ENCODE measurements around the gene FKBP7. TPM values are rescaled to one million over a fixed set of nuclear protein-coding genes. Genes with fewer than 3 reads are reported as not detected.

Gene FKBP7
- total and polyA plus RNA-seq, 4 donors, result 2.8 to 10.4 (median 4.9) TPM

DNA sequence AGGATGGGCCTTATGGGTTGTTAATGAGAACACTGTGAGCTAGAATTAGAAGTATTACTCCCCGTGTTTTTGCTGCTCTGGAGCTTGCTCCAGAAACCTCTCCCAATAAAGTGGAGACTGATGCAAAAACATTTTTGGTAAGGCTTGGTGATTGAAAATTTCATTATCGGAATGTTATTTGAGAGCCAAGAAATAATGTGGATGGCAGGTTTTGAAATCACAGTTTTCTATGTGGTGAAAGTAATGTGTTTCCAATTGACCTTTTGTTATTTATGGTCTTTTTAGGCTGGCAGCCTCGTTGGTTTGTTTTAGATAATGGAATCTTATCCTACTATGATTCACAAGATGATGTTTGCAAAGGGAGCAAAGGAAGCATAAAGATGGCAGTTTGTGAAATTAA lies 7.0 kb upstream of the FKBP7 start:
- TF ChIP-seq, protein P1, sequence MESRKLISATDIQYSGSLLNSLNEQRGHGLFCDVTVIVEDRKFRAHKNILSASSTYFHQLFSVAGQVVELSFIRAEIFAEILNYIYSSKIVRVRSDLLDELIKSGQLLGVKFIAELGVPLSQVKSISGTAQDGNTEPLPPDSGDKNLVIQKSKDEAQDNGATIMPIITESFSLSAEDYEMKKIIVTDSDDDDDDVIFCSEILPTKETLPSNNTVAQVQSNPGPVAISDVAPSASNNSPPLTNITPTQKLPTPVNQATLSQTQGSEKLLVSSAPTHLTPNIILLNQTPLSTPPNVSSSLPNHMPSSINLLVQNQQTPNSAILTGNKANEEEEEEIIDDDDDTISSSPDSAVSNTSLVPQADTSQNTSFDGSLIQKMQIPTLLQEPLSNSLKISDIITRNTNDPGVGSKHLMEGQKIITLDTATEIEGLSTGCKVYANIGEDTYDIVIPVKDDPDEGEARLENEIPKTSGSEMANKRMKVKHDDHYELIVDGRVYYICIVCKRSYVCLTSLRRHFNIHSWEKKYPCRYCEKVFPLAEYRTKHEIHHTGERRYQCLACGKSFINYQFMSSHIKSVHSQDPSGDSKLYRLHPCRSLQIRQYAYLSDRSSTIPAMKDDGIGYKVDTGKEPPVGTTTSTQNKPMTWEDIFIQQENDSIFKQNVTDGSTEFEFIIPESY (IDR thresholded peaks at IDR 0.05), result no peak
- TF ChIP-seq, protein P2, sequence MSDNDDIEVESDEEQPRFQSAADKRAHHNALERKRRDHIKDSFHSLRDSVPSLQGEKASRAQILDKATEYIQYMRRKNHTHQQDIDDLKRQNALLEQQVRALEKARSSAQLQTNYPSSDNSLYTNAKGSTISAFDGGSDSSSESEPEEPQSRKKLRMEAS (IDR thresholded peaks at IDR 0.05), result no peak
- TF ChIP-seq RAD21 (IDR thresholded peaks at IDR 0.05) (no peak), JUND (IDR thresholded peaks at IDR 0.05) (no peak), GABPA (IDR thresholded peaks at IDR 0.05 in 1 of 2, conservative IDR thresholded peaks at IDR 0.05 in 1 of 2) (no peak), YY1 (IDR thresholded peaks at IDR 0.05) (no peak), TAF1 (conservative IDR thresholded peaks at IDR 0.05) (no peak), RXRA (IDR thresholded peaks at IDR 0.05) (no peak)
- WGBS, result 71% methylated on average over 3 of the region's 3 CpGs
- H3K4me1 ChIP-seq (ENCODE audit: control insufficient read depth in 4 of 4, insufficient read depth in 4 of 4, low read length in 3 of 4), result peaks cover 9 to 34% (median 20%) of the 10 kb centered on the region in 4 donors
- no peaks in the 10 kb centered on the region for H3K27me3 ChIP-seq (ENCODE audit: control insufficient read depth in 4 of 4, insufficient read depth in 4 of 4, low read length in 3 of 4)
- H3K27ac ChIP-seq (ENCODE audit: low read depth in 1 of 2, low read length in 2 of 2), result no peak overlapping the region
- no peak overlapping the region for H3K4me3 ChIP-seq (ENCODE audit: low read depth in 1 of 3, low read length in 3 of 3)
- no peaks in the 10 kb centered on the region for H3K9me3 ChIP-seq (ENCODE audit: control insufficient read depth in 4 of 4, low read length in 3 of 4)
- no peak for DNase-seq (ENCODE audit: low spot score)
- H3K9ac ChIP-seq (ENCODE audit: low read depth in 1 of 2, low read length in 2 of 2), result no peak overlapping the region
- H3K36me3 ChIP-seq (ENCODE audit: control insufficient read depth in 4 of 4, insufficient read depth in 3 of 4, low read depth in 1 of 4, low read length in 3 of 4), result peaks cover 0 to 8% (median under 1%) of the 10 kb centered on the region in 4 donors

DNA sequence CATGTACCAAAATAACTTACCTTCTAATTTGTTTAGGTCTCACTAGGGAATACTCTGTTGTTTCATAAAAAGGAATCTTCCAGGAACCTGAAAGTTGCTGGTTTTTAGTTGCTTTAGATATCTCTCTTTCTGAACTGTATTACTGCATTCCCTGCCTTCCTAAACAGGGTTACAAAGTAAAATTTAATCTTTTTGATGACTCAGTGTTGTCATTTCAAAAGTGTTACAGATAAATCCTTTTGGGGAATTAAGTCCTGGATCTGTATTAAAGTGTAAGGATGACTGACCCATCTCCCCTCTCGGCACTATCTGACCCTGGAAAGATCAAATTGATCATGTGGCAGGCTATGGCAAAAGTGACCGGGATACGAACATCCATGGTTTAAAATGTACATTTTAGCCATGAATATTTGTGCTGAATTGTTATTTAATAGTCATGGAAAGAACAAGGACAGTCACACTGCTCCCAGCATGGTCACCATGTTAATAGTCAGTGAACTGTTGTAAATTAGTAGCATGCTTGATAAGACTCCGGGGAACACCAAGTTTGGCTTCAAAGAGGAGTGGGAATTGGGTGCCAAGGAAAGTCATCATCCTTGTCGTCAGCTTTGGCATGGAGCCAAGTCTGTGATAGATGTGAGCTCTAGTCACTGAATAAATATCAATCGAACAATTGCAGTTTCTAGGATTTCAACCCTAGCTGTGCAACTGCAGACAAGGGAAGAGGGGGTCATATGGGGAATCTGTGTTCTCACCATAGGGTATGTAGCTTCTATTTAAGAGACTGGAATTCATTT lies 6.0 kb upstream of the FKBP7 start:
- TF ChIP-seq, protein P3, sequence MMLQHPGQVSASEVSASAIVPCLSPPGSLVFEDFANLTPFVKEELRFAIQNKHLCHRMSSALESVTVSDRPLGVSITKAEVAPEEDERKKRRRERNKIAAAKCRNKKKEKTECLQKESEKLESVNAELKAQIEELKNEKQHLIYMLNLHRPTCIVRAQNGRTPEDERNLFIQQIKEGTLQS (IDR thresholded peaks at IDR 0.05), result no peak
- TF ChIP-seq HNF4G (IDR thresholded peaks at IDR 0.05) (no peak), YY1 (IDR thresholded peaks at IDR 0.05) (no peak), TAF1 (conservative IDR thresholded peaks at IDR 0.05) (no peak), HNF4A (conservative IDR thresholded peaks at IDR 0.05) (no peak), RAD21 (IDR thresholded peaks at IDR 0.05) (no peak), FOXA2 (IDR thresholded peaks at IDR 0.05) (no peak)
- TF ChIP-seq, protein P1 (IDR thresholded peaks at IDR 0.05), result no peak
- TF ChIP-seq, protein P4, sequence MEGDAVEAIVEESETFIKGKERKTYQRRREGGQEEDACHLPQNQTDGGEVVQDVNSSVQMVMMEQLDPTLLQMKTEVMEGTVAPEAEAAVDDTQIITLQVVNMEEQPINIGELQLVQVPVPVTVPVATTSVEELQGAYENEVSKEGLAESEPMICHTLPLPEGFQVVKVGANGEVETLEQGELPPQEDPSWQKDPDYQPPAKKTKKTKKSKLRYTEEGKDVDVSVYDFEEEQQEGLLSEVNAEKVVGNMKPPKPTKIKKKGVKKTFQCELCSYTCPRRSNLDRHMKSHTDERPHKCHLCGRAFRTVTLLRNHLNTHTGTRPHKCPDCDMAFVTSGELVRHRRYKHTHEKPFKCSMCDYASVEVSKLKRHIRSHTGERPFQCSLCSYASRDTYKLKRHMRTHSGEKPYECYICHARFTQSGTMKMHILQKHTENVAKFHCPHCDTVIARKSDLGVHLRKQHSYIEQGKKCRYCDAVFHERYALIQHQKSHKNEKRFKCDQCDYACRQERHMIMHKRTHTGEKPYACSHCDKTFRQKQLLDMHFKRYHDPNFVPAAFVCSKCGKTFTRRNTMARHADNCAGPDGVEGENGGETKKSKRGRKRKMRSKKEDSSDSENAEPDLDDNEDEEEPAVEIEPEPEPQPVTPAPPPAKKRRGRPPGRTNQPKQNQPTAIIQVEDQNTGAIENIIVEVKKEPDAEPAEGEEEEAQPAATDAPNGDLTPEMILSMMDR (IDR thresholded peaks at IDR 0.05; ENCODE audit: low read depth, low read length, missing input control), result no peak
- TF ChIP-seq, protein P5, sequence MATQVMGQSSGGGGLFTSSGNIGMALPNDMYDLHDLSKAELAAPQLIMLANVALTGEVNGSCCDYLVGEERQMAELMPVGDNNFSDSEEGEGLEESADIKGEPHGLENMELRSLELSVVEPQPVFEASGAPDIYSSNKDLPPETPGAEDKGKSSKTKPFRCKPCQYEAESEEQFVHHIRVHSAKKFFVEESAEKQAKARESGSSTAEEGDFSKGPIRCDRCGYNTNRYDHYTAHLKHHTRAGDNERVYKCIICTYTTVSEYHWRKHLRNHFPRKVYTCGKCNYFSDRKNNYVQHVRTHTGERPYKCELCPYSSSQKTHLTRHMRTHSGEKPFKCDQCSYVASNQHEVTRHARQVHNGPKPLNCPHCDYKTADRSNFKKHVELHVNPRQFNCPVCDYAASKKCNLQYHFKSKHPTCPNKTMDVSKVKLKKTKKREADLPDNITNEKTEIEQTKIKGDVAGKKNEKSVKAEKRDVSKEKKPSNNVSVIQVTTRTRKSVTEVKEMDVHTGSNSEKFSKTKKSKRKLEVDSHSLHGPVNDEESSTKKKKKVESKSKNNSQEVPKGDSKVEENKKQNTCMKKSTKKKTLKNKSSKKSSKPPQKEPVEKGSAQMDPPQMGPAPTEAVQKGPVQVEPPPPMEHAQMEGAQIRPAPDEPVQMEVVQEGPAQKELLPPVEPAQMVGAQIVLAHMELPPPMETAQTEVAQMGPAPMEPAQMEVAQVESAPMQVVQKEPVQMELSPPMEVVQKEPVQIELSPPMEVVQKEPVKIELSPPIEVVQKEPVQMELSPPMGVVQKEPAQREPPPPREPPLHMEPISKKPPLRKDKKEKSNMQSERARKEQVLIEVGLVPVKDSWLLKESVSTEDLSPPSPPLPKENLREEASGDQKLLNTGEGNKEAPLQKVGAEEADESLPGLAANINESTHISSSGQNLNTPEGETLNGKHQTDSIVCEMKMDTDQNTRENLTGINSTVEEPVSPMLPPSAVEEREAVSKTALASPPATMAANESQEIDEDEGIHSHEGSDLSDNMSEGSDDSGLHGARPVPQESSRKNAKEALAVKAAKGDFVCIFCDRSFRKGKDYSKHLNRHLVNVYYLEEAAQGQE (IDR thresholded peaks at IDR 0.05), result no peak
- no peak overlapping the region for H3K9ac ChIP-seq (ENCODE audit: low read depth in 1 of 2, low read length in 2 of 2)
- no peaks in the 10 kb centered on the region for H3K9me3 ChIP-seq (ENCODE audit: control insufficient read depth in 4 of 4, low read length in 3 of 4)
- no peak overlapping the region for H3K27ac ChIP-seq (ENCODE audit: low read depth in 1 of 2, low read length in 2 of 2)
- peaks cover 9 to 40% (median 26%) of the 10 kb centered on the region in 4 donors for H3K4me1 ChIP-seq (ENCODE audit: control insufficient read depth in 4 of 4, insufficient read depth in 4 of 4, low read length in 3 of 4)
- H3K27me3 ChIP-seq (ENCODE audit: control insufficient read depth in 4 of 4, insufficient read depth in 4 of 4, low read length in 3 of 4), result no peaks in the 10 kb centered on the region
- peaks cover 0 to 3% (median under 1%) of the 10 kb centered on the region in 4 donors for H3K36me3 ChIP-seq (ENCODE audit: control insufficient read depth in 4 of 4, insufficient read depth in 3 of 4, low read depth in 1 of 4, low read length in 3 of 4)
- DNase-seq (ENCODE audit: low spot score), result no peak
- no peak overlapping the region for H3K4me3 ChIP-seq (ENCODE audit: low read depth in 1 of 3, low read length in 3 of 3)
- 49% methylated on average over 6 of the region's 6 CpGs for WGBS

All from liver (tissue), 9 donors.